A549 (cell line): Measurements from ENCODE around the gene TNFRSF19.

ENCODE experiments used
- NR3C1 ChIP-seq: fragments of >200 bp; sonication (Bioruptor Twin); formaldehyde crosslinking; IDR thresholded peaks from 3 replicates; pipeline ENCODE4 v1.6.1; 2017
- TF ChIP-seq, protein P1 (sequence below): fragments of >200 bp; sonication (Bioruptor Twin); formaldehyde crosslinking; IDR thresholded peaks from 3 replicates; pipeline ENCODE4 v1.5.1; 2016

DNA sequence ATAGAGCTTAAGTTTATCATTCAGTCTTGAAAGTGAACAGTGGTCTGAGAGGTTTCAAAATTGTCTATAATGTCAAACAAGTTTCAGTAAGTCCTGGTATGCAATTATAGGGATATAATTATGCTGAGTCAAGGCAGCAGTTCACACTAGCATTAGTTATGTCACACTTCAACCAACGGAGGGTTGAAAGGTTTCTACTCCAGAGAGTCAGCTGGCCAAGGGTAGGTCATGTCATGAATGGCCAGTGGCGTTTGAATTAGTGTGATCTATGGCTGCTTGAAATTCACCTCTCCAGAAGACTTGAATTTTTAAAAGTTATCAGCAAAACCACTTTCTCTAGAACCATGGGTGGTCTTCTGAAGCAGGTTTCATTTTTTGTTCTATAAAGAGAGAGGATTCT is 108.6 kb downstream of the TNFRSF19 start:
- TF ChIP-seq, protein P1, sequence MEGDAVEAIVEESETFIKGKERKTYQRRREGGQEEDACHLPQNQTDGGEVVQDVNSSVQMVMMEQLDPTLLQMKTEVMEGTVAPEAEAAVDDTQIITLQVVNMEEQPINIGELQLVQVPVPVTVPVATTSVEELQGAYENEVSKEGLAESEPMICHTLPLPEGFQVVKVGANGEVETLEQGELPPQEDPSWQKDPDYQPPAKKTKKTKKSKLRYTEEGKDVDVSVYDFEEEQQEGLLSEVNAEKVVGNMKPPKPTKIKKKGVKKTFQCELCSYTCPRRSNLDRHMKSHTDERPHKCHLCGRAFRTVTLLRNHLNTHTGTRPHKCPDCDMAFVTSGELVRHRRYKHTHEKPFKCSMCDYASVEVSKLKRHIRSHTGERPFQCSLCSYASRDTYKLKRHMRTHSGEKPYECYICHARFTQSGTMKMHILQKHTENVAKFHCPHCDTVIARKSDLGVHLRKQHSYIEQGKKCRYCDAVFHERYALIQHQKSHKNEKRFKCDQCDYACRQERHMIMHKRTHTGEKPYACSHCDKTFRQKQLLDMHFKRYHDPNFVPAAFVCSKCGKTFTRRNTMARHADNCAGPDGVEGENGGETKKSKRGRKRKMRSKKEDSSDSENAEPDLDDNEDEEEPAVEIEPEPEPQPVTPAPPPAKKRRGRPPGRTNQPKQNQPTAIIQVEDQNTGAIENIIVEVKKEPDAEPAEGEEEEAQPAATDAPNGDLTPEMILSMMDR = no peak
- no peak for TF ChIP-seq NR3C1
